Measurements from ENCODE around the gene ADAM29. TPM values are rescaled to one million over a fixed set of nuclear protein-coding genes. Genes with fewer than 3 reads are reported as not detected.

The ADAM29 gene
- total RNA-seq, 1 donor from 2014 or later = not detected

DNA sequence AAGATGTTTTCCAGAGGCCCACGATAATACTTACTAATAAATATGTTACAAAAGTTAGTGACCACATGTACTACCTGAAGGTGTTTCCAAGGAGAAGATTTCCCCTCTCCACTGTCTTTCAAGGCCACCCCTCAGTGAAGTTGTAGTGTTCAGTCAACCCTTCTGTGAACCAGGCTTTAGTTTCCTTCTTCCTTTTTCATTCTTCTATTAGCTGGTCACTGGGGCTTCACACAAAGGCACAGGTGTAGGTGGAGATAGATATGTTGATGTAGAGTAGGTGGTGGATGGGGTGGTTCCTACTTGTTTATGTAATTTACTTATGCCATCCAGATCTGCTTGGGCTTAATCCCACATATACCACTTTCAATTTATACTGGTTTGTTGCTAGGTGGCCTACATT lies 43.3 kb upstream of the ADAM29 start:
- Mint-ChIP-seq H3K4me3 (ENCODE audit: unreplicated experiment) (no peak overlapping the region), H3K27ac (ENCODE audit: unreplicated experiment) (no peak overlapping the region), H3K36me3 (ENCODE audit: low read depth, unreplicated experiment) (no peaks in the 10 kb centered on the region), H3K27me3 (ENCODE audit: unreplicated experiment) (no peaks in the 10 kb centered on the region), H3K9me3 (ENCODE audit: unreplicated experiment) (no peaks in the 10 kb centered on the region), H3K4me1 (ENCODE audit: unreplicated experiment) (no peaks in the 10 kb centered on the region)
- TF ChIP-seq CTCF (IDR thresholded peaks at IDR 0.05; ENCODE audit: unreplicated experiment) = no peak
- DNase-seq (ENCODE audit: low spot score) = no peak

DNA sequence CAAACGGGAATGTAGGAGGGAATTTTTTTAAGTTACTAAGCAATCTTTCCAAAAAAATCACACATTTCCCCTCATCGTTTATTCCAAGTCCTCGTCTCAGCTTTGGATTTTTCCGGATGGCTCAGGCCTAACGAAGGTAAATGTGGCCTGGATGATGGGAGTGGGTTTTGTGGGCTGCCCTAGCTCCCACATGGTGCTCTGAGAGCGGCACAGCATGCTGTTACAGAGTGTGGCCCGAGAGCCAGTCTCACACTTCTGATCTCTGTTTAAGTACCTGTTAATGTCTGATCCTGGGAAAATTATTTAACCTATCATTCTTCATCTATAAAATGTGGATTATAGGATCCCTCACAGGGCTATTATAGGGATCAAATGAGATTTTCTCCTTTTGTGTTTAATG lies 38.2 kb upstream of the ADAM29 start:
- no peak for DNase-seq (ENCODE audit: low spot score)
- H3K4me1 Mint-ChIP-seq (ENCODE audit: unreplicated experiment) = no peaks in the 10 kb centered on the region
- H3K36me3 Mint-ChIP-seq (ENCODE audit: low read depth, unreplicated experiment) = no peaks in the 10 kb centered on the region
- no peaks in the 10 kb centered on the region for H3K9me3 Mint-ChIP-seq (ENCODE audit: unreplicated experiment)
- no peak overlapping the region for H3K27ac Mint-ChIP-seq (ENCODE audit: unreplicated experiment)
- TF ChIP-seq CTCF (IDR thresholded peaks at IDR 0.05; ENCODE audit: unreplicated experiment) = no peak
- H3K4me3 Mint-ChIP-seq (ENCODE audit: unreplicated experiment) = no peak overlapping the region
- no peaks in the 10 kb centered on the region for H3K27me3 Mint-ChIP-seq (ENCODE audit: unreplicated experiment)

DNA sequence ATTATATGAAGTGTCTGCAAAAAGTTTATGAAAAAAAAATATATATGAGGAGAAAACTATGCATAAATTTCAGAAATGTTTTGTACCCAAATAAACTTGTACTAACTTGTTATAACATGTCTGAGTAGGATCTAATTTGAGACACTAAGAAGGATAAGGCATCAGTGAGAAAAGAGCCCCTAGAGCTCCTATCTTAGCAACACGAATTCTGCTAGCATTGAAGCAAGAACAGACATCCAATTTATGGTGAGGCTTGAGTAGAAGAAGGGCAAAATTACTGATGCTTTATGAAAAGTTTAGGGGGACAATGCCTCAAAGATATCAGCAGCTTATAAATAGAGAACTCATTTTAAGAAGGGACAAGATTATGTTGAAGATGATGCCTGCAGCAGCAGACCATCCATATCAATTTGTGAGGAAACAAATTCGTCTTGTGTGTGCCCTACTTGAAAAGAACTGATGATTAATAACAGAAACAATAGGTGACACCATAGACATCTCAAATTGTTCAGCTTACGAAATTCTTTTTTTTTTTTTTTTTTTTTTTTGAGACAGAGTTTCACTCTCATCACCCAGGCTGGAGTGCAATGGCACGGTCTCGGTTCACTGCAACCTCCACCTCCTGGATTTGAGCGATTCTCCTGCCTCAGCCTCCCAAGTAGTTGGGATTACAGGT lies 35.7 kb upstream of the ADAM29 start:
- no peak for TF ChIP-seq CTCF (IDR thresholded peaks at IDR 0.05; ENCODE audit: unreplicated experiment)
- Mint-ChIP-seq H3K27ac (ENCODE audit: unreplicated experiment) (no peak overlapping the region), H3K4me3 (ENCODE audit: unreplicated experiment) (no peak overlapping the region), H3K9me3 (ENCODE audit: unreplicated experiment) (no peaks in the 10 kb centered on the region), H3K27me3 (ENCODE audit: unreplicated experiment) (no peaks in the 10 kb centered on the region), H3K4me1 (ENCODE audit: unreplicated experiment) (no peaks in the 10 kb centered on the region), H3K36me3 (ENCODE audit: low read depth, unreplicated experiment) (no peaks in the 10 kb centered on the region)
- no peak for DNase-seq (ENCODE audit: low spot score)

DNA sequence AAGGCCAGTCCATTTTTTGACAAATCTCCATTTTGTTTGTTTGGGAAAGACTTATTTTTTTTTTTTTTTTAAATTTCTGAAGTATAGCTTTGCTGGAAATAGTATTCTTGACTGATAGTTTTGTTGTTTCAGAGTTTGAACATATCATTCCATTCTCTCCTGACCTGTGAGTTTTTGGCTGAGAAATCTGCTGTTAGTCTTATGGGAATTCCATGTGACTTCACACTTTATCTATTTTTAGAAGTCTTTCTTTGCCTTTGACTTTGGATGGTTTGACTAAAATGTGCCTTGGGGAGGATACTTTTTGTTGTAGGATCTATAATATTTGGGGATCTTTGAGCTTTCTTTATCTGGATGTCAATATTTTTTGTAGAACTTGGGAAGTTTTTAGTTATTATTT lies 10.7 kb upstream of the ADAM29 start:
- H3K27me3 Mint-ChIP-seq (ENCODE audit: unreplicated experiment) = no peaks in the 10 kb centered on the region
- H3K27ac Mint-ChIP-seq (ENCODE audit: unreplicated experiment) = no peak overlapping the region
- H3K4me1 Mint-ChIP-seq (ENCODE audit: unreplicated experiment) = no peaks in the 10 kb centered on the region
- no peak overlapping the region for H3K4me3 Mint-ChIP-seq (ENCODE audit: unreplicated experiment)
- H3K9me3 Mint-ChIP-seq (ENCODE audit: unreplicated experiment) = no peaks in the 10 kb centered on the region
- DNase-seq (ENCODE audit: low spot score) = no peak
- TF ChIP-seq CTCF (IDR thresholded peaks at IDR 0.05; ENCODE audit: unreplicated experiment) = no peak
- no peaks in the 10 kb centered on the region for H3K36me3 Mint-ChIP-seq (ENCODE audit: low read depth, unreplicated experiment)

- H3K9me3 Mint-ChIP-seq (ENCODE audit: unreplicated experiment) = no peaks in the 10 kb centered on the region
- no peak overlapping the region for H3K27ac Mint-ChIP-seq (ENCODE audit: unreplicated experiment)
- H3K4me3 Mint-ChIP-seq (ENCODE audit: unreplicated experiment) = no peak overlapping the region
- H3K27me3 Mint-ChIP-seq (ENCODE audit: unreplicated experiment) = no peaks in the 10 kb centered on the region
- TF ChIP-seq CTCF (IDR thresholded peaks at IDR 0.05; ENCODE audit: unreplicated experiment) = no peak
- DNase-seq (ENCODE audit: low spot score) = no peak
- H3K4me1 Mint-ChIP-seq (ENCODE audit: unreplicated experiment) = no peaks in the 10 kb centered on the region
- H3K36me3 Mint-ChIP-seq (ENCODE audit: low read depth, unreplicated experiment) = no peaks in the 10 kb centered on the region
Observed at GRCh38 chr4:174910271-174910670, 7.9 kb upstream of the ADAM29 start.

Measured in endothelial cell (in vitro differentiated cells).